Activated CD4-positive, alpha-beta T cell treated with anti-CD3 and anti-CD28 coated beads, Interleukin-2, amount 50 U/mL, for 48 hours (primary cell): ENCODE measurements around the gene PRKN.

Source experiments
- DNase-seq, 2 experiments: peaks; one replicate each; pipeline ENCODE4 v3.0.0-alpha.2; 2020

PRKN gene

DNA sequence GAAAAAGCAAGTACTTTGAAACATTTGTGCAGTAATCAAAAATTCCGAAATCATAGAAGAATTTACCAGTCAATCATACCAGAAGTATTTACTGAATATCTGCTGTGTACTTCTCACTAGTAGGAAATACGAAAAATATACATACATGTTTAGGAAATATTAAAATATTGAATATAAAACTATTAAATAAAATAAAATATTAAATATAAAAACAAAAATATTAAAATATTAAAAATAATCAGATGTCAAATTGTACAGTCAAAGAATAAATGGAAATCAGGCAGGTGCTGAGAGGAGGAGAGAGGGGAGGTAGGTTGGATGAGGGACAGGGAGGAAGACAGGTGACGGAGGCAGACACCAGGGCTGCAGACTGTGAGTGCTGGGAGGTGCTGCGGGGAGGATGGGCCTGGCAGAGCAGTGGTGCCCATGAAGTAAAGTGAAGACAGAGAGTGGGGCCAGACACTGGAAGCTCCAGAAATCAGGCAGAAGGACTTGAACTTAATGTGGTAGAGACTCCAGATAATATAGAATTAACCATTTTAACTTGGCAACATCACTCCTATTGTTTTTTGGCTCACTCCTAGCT is 55.9 kb downstream of the PRKN start:
- no peak for DNase-seq

DNA sequence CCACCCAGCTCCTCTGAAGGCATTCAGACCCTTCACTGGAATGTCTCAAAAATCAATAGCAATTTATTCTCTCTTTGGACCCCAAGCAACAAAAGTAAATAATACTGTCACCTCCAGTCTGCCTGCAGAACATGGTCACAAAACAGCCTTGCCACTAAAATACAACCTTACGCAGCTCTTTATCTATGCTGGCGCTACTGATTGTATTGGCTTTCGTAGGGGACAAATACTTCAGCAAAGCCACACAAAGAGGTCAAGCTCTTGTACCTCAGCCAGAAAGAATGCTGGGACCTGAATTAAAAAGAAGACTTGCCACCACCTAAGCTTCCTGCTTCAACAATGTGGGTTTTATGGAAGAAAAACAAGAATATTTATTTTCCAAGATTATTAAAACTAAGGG is 57.2 kb downstream of the PRKN start:
- no peak for DNase-seq

DNA sequence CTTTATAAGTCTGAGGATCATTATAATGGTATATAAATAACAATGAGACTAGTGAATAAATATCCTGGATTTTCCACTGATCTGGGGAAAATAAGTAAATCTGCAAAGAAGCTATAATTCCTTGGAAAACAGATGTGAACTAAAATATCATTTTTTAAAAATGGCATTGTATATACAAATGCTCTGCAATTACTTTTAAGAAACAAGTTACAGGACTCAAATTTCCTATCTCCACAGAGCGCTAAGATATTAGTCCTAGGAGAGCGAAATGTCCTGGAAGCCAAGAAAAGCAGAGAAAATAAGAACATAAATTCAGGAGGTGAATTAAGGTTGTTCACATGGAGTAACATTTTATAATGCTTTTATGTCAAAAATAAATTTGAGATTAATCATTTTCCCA is 61.3 kb downstream of the PRKN start:
- DNase-seq = no peak

DNA sequence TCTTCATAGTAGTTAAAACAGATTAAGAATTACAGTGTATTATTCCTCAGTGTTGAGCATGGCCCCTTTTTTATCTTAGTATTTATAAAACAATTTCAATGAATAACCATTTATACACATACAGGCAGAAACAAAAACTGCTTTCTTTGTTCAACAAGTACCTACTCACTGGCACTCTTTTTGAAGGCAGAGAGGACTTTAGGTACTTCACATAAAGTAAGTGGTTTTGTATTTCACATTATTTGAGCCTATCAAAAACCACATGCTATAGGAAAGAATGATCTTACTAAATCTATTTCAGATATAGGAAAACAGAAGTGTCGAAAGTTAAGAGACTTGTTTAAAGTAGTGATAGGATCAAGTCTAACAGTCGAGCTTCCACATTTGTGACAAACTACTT is 73.8 kb downstream of the PRKN start:
- no peak for DNase-seq

DNA sequence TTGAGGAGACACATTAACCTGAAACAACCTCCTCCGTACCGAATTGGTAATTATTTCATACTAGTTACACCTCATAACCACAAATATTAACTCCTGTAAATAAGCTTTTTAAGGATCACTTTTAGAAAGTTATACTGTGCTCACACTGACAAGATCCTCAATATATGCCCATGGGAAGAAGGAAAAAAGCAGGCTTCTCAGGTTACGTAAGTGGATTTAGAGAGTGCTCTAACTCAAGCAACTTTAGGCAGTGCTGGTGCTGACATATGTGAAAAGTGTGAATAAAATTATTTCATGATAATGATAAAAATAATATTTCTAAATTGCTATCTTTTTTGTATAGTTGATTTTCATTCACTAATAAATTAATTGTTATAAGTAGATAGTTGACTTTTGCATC is 76.1 kb downstream of the PRKN start:
- DNase-seq = no peak

DNA sequence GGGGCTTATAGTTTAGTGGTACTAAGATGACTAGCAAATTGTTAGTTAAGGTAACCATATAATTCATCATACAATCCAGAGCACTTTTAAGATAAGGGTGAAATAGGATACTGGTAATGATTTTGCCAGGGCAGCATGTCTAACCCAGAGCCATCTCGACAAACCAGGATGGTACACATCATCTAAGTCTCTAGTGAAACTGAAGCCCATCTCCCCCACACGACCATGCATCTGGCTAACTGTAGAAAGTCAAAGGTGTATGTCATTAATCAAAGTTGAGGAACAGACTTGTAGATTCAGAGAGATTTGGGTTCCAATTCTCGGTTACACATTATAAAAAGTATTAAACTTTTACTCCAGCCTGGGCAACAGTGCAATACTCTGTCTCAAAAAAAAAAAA is 78.3 kb downstream of the PRKN start:
- no peak for DNase-seq

DNA sequence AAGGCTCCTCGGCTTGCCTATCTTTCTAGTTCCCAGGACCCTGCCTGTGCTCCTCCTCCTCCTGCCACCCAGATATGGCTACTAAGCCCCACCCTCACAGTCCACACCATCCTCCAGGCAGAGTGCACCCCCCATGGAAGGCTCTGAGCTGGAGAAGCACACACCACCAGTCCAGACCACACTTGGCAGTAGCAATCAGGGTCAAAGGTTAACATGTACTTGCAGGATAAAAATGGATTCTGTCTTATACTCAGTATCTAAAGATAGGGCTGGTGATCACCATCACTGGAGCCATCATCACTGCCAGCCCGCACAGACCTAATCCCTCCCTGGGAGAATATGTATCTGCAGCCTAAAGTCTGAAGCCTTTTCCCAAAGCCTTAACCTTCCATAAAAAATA is 83.4 kb downstream of the PRKN start:
- no peak for DNase-seq

DNA sequence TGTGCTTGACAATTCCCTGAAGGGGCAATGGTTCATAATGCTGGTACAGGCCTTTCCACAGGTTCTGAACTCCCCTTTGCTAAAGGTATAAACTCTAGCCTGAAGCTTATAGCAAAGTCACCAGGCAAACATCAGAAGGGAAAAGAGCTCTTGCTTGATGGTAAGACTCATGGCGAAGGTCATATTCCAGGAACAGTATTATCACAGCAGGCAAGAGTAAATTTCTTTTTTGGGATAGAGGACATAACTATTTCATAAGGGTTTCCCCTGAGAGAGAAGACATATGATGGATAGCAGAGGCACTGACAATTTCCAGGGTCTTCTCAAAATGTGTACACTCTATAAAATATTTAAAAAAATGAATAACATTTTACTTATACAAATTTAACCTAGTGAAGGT is 86.8 kb downstream of the PRKN start:
- DNase-seq = no peak

DNA sequence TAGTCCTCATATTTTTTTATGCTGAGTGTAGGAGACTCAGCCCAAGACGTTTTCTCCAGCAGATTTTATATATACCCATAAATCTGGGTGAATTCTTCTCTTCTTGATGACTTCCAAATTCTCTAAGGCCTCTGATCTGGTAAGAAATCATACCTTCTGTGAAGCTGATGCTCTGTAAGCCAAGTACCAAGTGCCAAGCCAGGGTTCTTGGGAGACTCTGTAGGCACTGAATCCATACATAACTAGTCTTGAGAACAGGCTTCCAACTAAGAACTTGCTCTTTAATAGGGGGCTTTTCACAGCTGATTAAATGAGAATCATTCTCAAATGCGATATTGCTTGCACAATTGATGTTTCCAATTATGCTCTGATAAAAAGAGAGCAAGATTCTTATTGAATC is 87.6 kb downstream of the PRKN start:
- no peak for DNase-seq

DNA sequence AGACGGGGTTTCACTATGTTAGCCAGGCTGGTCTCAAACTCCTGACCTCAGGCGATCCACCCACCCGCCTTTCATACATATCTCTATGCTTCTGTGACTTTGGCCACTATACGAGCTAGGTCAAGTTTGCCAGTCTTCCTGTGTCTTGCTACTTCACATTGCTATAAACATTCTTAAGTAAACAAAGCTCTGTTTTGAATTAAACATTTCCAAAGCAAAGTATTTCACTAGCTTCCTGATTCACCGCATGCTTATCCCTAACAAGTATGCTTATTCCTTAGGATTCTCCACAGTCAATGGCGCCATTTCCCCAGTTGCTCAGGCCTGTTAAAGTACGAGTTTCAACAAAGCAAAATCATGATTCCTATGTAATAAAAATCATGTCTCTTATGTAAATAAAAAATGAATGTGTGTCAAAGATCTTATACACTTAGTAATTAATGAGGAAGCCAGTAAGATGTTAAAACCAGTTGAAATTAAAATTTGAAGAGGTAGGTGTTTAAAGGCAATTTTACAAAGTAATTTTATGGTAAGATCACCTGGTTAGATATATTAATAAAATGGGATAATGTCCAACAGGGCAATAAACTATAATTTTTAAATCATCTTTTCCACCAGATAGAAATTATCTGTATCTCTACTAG is 88.5 kb downstream of the PRKN start:
- DNase-seq = no peak

DNA sequence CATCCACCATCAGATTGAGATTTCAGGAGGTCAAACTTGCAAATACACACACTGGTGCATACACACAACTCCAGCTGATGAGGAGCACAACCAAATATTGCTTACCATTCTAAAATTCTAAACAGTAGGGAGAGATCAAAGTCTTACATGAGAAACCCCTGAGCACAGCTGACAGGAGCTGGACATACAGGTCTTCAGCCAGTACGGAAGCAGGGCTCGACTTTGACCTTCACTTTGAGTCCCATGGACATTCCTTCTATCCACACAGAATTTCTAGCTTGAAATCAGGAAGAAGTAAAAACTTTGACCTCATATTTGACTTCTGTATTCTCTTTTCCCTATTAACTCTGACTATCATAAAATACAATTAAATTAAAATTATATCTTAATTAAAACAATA is 90.2 kb downstream of the PRKN start:
- no peak for DNase-seq

DNA sequence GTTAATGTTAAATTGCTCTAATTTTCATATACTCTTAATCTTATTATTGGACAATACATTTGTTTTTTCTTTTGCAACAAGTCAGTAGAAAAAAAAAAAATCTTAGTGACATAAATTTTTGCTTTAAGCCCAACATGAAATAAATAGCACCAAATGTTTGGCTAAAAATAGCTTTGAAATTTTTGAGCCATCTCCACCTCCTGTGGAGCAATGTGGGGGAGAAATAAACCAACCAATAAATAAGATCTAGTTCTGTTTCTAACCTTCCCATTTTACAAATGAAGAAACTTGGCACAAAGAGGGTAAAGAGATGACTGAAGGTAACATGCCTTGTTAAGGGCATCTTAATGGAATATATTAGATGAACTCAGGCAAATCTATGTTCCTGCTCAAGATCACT is 91.4 kb downstream of the PRKN start:
- no peak for DNase-seq

DNA sequence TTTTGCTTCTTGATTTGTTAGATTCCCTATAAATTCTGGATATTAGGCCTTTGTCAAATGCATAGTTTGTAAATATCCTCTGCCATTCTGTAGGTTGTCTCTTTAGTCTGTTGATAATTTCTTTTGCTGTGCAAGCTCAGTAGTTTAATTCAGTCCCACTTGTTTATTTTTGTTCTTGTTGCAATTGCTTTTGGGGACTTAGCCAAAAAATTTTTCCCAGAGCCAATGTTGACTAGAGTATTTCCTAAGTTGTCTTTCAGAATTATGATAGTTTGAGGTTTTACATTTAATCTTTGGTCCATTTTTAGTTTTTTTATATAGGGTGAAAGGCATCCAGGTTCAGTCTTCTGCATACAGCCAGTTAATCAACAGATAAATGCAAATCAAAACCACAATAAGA is 96.0 kb downstream of the PRKN start:
- no peak for DNase-seq

DNA sequence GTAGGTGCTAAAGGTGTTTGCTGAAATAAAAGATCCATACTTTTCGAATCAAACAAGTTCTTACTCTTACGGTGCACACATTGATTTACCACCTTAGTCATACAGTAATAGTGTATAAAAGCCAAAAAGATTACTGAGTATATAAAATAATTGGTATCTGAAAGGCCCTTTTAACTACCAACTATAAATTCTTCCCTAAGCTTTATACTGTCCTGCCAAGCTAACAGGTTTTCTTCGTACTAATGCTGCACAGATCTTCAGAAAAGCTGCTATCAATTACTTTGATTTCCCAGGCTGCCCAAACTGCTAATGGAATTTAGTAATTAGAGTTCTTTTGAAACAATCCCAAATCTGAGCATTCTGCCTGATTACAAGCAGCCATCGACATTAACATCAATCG is 97.5 kb downstream of the PRKN start:
- DNase-seq = no peak

DNA sequence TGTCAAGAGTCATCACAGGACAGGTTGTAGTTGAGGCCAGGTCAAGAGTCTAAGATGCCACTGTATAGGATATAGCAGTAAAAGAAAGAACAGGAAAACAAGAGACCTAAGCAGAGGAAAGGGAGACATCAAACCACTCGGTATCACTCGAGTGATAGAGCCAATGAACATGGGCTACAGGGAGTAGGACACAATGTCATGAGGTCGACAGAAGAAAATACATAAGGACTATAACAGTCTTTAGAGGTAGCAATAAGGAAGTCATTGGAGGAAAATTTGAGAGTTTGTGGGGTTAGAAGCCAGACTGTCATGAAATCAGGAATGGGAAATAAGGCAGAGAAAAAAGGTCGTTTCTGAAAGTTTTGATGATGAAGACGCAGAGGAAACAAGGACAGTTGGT is 99.7 kb downstream of the PRKN start:
- DNase-seq = no peak

DNA sequence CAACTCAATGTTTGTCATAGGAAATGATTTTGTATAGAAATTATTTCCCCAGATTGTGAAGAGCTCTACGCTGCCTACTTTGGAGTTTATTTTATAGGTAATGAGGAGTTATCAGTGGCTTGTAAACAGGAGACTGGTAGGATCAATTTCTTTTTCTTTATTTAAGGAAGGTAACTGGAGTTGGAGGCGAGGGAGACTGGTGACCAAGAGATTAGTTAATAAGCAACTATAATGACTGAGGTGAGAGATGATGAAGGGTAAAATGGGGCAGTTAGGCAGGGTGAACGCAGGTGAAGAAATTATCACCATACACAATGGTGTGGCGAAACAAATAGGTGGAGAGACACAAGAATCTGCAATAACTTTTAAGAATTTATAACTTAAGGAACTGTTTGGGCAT is 100.2 kb downstream of the PRKN start:
- no peak for DNase-seq

DNA sequence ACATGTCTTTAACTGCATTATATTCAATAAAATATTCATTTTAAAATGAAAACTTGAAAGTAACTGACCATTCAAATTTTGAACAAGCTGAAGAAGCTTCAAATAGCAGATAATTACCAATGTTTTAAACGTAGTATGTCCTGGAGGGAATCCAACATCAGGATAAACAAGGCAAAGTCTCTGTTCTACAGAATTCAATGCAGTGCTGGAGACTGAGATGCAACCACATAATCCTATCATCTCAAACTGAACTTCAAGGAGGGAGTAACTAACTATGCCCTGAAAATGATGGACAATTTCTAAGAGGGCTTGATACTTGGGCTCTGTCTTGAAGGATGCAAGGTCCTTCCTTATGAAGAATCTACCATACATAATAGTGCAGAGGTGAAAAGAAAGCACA is 100.7 kb downstream of the PRKN start:
- DNase-seq = no peak

DNA sequence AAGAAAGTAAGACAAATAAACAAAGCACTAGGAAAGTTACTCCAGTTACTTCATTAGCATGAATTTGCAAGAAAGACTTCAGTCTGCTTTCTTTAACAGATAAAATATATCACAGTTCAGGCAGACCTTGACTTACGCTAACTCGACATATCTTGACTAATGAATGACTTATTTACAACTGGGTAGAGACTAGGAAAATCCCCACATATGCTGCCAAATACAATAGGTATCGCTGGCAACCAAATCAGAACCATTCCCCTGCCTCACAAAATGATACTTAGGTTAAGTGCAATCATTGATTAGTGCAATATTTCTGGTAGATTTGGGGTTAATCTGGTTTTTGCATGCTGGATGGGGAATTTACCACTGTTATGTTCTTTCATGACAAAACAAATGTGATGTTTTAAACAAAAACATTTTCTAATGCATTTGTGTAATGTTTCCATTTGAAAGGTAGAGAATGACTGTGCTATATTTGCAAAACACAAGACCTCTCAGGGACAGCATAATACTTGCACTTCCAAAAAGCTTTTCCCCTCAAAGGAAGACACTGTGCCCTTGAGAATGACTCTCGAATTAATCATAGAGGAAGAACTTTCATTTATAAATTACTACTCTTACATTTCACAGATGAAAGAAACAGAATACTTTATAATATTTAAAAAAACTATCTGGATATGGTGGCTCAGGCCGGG is 101.6 kb downstream of the PRKN start:
- DNase-seq = no peak

DNA sequence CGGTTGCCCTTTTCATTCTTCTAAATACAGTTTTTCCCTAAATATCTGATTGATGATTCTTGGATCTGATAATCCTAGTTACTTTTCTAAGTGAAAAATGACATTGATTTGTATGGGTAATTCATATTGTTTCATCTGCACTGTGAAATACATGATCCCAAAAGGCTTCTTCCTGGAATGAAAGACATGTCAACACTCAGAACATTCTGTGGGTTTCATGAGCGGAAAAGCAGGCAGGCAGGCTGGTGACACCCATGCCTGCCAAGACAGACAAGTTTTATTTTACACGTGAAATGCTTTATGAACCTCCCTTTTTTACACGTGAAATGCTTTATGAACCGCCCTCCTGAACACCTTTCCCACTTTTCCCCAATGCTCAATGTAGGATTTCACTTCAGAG is 105.0 kb downstream of the PRKN start:
- DNase-seq = no peak

DNA sequence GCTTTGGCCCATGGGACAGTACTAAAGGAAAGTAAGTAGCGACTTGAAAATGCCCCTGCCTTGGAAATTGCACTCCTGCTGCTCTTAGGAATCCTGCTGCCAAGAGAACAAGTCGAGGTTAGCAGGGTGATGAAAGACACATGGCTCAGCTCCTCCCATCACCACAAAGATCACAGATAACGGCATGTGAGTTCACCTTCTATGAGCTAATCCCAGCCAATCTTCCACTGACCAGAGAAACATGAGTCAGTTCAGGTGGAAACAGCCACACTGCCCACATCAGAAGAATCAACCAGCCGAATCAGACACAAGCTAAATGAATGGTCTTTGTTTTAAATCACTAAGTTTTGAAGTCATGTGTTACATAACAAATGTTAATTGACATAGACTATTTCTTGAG is 106.3 kb downstream of the PRKN start:
- peak; percentile 3 to 5 for DNase-seq

DNA sequence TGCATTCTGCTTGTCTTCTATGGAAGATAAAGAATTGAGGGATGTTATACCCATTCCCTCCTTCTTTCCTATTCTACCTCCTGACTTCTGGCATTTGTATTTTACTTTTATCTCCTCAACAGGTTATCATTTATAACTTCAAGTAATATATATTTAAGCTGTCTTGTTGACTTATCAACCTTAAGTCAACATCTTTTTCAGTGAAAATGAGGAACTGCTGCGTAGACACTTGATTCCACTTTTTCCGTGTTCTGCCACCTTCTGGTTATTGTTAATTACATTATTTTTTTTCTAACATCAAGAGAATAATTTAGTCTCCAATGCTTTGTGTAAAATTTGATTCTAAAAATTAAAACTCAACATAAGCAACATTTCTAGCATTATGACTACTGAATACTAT is 107.5 kb downstream of the PRKN start:
- no peak for DNase-seq

DNA sequence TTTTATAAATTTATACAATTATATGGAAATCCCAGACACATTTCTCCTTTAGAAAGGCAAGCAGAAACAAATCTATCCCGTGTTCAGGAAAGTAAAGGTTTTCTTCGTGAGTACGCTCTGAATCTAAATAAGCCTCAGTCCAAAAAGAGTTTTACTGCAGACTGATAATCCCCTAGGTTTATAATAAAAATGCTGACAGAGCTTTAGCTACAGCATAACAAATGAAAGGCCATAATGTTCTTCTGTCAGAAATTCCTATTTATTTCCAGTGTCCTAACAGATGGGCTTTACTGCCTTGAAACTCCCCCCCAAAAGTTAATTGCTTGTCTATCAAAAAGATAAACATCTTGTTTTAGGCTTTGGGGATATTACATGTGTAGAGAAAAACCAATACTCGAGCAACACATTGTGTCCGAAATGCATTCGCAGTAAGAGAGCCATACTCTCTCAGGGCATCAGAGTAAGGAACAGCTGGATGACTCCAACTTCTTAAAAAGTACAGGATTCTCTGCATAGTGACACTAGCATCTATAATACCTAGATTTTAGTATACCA is 109.0 kb downstream of the PRKN start:
- no peak for DNase-seq

DNA sequence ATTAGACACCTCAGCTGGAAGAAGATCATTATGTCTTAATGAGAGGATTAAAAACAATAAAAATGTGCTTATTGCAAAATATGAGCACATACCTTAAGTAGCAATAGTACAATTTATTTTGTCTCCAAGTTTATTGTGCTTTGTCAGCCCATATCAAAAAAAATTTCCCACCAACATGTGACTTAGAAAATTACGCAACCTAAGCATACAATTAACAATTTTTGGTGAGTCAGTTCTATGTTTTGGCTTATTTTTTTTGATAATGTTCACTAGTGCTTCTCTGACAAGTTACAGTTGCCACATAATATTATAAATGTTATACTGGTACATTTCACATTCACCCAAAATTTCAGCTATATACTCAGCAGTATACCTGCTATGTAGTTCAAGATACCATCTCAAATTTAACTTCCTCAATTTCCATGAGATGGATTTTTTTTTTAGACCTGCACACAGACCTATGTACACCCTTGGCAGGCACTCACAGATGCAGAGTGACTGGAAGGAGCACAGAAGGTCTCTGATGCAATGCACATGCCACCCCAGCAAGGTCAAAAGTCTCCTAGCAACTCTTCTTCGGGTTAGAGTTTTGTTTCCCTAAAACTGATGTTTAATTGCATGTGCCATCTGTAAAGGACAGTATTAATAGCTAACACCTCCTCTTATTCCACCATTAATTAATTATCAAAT is 112.4 kb downstream of the PRKN start:
- DNase-seq = no peak

DNA sequence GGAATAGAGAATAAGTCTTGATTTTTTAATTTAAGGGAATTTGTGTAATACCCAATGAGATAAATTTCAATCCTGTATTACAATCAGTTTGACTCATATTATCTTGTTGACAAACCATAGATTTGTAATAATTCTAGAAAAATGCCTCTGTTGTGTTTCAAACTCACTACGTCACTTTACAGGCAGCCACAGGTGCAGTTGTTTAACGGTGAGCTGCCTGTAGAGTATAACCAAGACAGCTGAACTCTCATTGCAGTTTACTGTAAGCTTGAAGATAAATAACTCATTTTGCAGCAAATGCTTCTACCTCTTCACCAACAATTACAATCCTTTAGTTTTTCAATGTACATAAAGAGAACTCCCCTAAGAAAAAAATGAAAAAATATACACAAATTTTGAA is 114.3 kb downstream of the PRKN start:
- no peak for DNase-seq
